Immature natural killer cell (primary cell): ENCODE measurements around the gene NRXN3. TPM values are rescaled to one million over a fixed set of nuclear protein-coding genes. Genes with fewer than 3 reads are reported as not detected.

Experiments used
- DNase-seq, 3 donors: peaks; one replicate each; pipeline ENCODE4 v3.0.0; 2022; ENCODE audit warnings: mixed read lengths in 1 of 3
- H3K27ac Mint-ChIP-seq, 6 donors: one replicate each; pipeline ENCODE4 v1.8.0; 2020; ENCODE audit warnings: mixed read lengths in 6 of 6, mild to moderate bottlenecking in 5 of 6, inconsistent platforms in 4 of 6, moderate library complexity in 3 of 6
- H3K27me3 Mint-ChIP-seq, 3 donors: one replicate each; pipeline ENCODE4 v1.8.0; 2020 to 2021; ENCODE audit warnings: low read depth in 3 of 3, mild to moderate bottlenecking in 3 of 3, mixed read lengths in 3 of 3, moderate library complexity in 3 of 3, inconsistent platforms in 1 of 3
- H3K36me3 Mint-ChIP-seq, 3 donors: one replicate each; pipeline ENCODE4 v1.8.0; 2020; ENCODE audit warnings: mixed read lengths in 3 of 3, inconsistent platforms in 2 of 3, mild to moderate bottlenecking in 2 of 3
- H3K4me1 Mint-ChIP-seq, 2 donors: one replicate each; pipeline ENCODE4 v1.8.0; 2020; ENCODE audit warnings: inconsistent platforms in 2 of 2, mild to moderate bottlenecking in 2 of 2, mixed read lengths in 2 of 2, moderate library complexity in 1 of 2
- H3K4me3 Mint-ChIP-seq, 5 donors: one replicate each; pipeline ENCODE4 v1.8.0; 2020; ENCODE audit warnings: mild to moderate bottlenecking in 5 of 5, mixed read lengths in 5 of 5, inconsistent platforms in 3 of 5, moderate library complexity in 3 of 5
- H3K9me3 Mint-ChIP-seq, 6 donors: one replicate each; pipeline ENCODE4 v1.8.0; 2020; ENCODE audit warnings: mild to moderate bottlenecking in 6 of 6, mixed read lengths in 6 of 6, inconsistent platforms in 4 of 6, moderate library complexity in 3 of 6
- polyA plus RNA-seq, 3 donors: library from polyadenylated mRNA; unstranded; fragments of 300-500 nt; fragmentation: Illumina TruSeq; gene quantifications; one replicate each; pipeline ENCODE4 v1.2.3, GENCODE V29; 2021

The NRXN3 gene
- polyA plus RNA-seq, 3 donors from 2014 or later: not detected

- Mint-ChIP-seq H3K4me3 (no peak overlapping the region), H3K36me3 (no peaks in the 10 kb centered on the region), H3K27ac (no peak overlapping the region), H3K9me3 (peaks cover 0 to 6% (median 2%) of the 10 kb centered on the region in 6 donors), H3K27me3 (peaks cover 0 to 5% (median 0%) of the 10 kb centered on the region in 3 donors), H3K4me1 (no peaks in the 10 kb centered on the region)
- no peak for DNase-seq
These were observed 802.3 kb downstream of the NRXN3 start for GRCh38 chr14:78972440-78972839.

- no peak for DNase-seq
- no peaks in the 10 kb centered on the region for H3K4me1 Mint-ChIP-seq
- no peaks in the 10 kb centered on the region for H3K36me3 Mint-ChIP-seq
- no peak overlapping the region for H3K27ac Mint-ChIP-seq
- peaks cover 0 to 2% (median 0%) of the 10 kb centered on the region in 3 donors for H3K27me3 Mint-ChIP-seq
- no peak overlapping the region for H3K4me3 Mint-ChIP-seq
- peaks cover 0 to 10% (median 1%) of the 10 kb centered on the region in 6 donors for H3K9me3 Mint-ChIP-seq
These were observed 804.5 kb downstream of the NRXN3 start for GRCh38 chr14:78974691-78975090.

- no peak for DNase-seq
- Mint-ChIP-seq H3K4me3 (no peak overlapping the region), H3K4me1 (no peaks in the 10 kb centered on the region), H3K36me3 (no peaks in the 10 kb centered on the region), H3K27me3 (peaks cover 0 to 2% (median 0%) of the 10 kb centered on the region in 3 donors), H3K9me3 (peaks cover 0 to 10% (median 5%) of the 10 kb centered on the region in 6 donors), H3K27ac (no peak overlapping the region)
These were observed 805.6 kb downstream of the NRXN3 start for GRCh38 chr14:78975734-78976133.

- no peaks in the 10 kb centered on the region for H3K4me1 Mint-ChIP-seq
- H3K9me3 Mint-ChIP-seq: peaks cover 0 to 8% (median 5%) of the 10 kb centered on the region in 6 donors
These were observed 808.7 kb downstream of the NRXN3 start for GRCh38 chr14:78978896-78979295.

GRCh38 chr14:78982551-78982950 lies 812.4 kb downstream of the NRXN3 start:
- no peak for DNase-seq
- Mint-ChIP-seq H3K4me3 (no peak overlapping the region), H3K27ac (no peak overlapping the region), H3K9me3 (peaks cover 0 to 7% (median 3%) of the 10 kb centered on the region in 6 donors), H3K36me3 (no peaks in the 10 kb centered on the region), H3K27me3 (peaks cover 0 to 4% (median 0%) of the 10 kb centered on the region in 3 donors), H3K4me1 (no peaks in the 10 kb centered on the region)

More at GRCh38 chr14:78978896-78979295, 808.7 kb downstream of the NRXN3 start:
- no peaks in the 10 kb centered on the region for H3K27me3 Mint-ChIP-seq
- no peak for DNase-seq
- H3K27ac Mint-ChIP-seq: no peak overlapping the region
- H3K36me3 Mint-ChIP-seq: no peaks in the 10 kb centered on the region
- H3K4me3 Mint-ChIP-seq: no peak overlapping the region

- Mint-ChIP-seq H3K4me3 (no peak overlapping the region), H3K27ac (no peak overlapping the region), H3K4me1 (no peaks in the 10 kb centered on the region), H3K36me3 (no peaks in the 10 kb centered on the region), H3K9me3 (peaks cover 0 to 7% (median 3%) of the 10 kb centered on the region in 6 donors), H3K27me3 (peaks cover 0 to 4% (median 0%) of the 10 kb centered on the region in 3 donors)
- DNase-seq: no peak
These were observed 813.0 kb downstream of the NRXN3 start for GRCh38 chr14:78983126-78983525.

- DNase-seq: no peak
- H3K4me3 Mint-ChIP-seq: no peak overlapping the region
- H3K27me3 Mint-ChIP-seq: peaks cover 0 to 4% (median 0%) of the 10 kb centered on the region in 3 donors
- peaks cover 0 to 10% (median 0%) of the 10 kb centered on the region in 6 donors for H3K9me3 Mint-ChIP-seq
- H3K4me1 Mint-ChIP-seq: no peaks in the 10 kb centered on the region
- H3K36me3 Mint-ChIP-seq: no peaks in the 10 kb centered on the region
- H3K27ac Mint-ChIP-seq: no peak overlapping the region
These were observed 815.7 kb downstream of the NRXN3 start for GRCh38 chr14:78985668-78986381.

- no peak for DNase-seq
- peaks cover 0 to 10% (median 0%) of the 10 kb centered on the region in 6 donors for H3K9me3 Mint-ChIP-seq
- H3K4me1 Mint-ChIP-seq: no peaks in the 10 kb centered on the region
- no peak overlapping the region for H3K27ac Mint-ChIP-seq
- H3K36me3 Mint-ChIP-seq: no peaks in the 10 kb centered on the region
- H3K4me3 Mint-ChIP-seq: no peak overlapping the region
- H3K27me3 Mint-ChIP-seq: peaks cover 0 to 6% (median 0%) of the 10 kb centered on the region in 3 donors
These were observed 816.8 kb downstream of the NRXN3 start for GRCh38 chr14:78986989-78987388.

GRCh38 chr14:78989221-78989620 lies 819.0 kb downstream of the NRXN3 start:
- Mint-ChIP-seq H3K27ac (no peak overlapping the region), H3K4me3 (no peak overlapping the region), H3K9me3 (peaks cover 0 to 7% (median 3%) of the 10 kb centered on the region in 6 donors), H3K36me3 (no peaks in the 10 kb centered on the region), H3K27me3 (peaks cover 0 to 8% (median 0%) of the 10 kb centered on the region in 3 donors), H3K4me1 (no peaks in the 10 kb centered on the region)
- DNase-seq: no peak

GRCh38 chr14:78992867-78993266 lies 822.7 kb downstream of the NRXN3 start:
- Mint-ChIP-seq H3K4me1 (no peaks in the 10 kb centered on the region), H3K27ac (no peak overlapping the region), H3K4me3 (no peak overlapping the region), H3K27me3 (peaks cover 0 to 3% (median 0%) of the 10 kb centered on the region in 3 donors), H3K36me3 (no peaks in the 10 kb centered on the region), H3K9me3 (peaks cover 0 to 7% (median 4%) of the 10 kb centered on the region in 6 donors)
- DNase-seq: no peak

GRCh38 chr14:78997811-78998210 lies 827.6 kb downstream of the NRXN3 start:
- Mint-ChIP-seq H3K36me3 (no peaks in the 10 kb centered on the region), H3K27me3 (no peaks in the 10 kb centered on the region), H3K4me1 (no peaks in the 10 kb centered on the region), H3K4me3 (no peak overlapping the region), H3K9me3 (peaks cover 0 to 10% (median 4%) of the 10 kb centered on the region in 6 donors), H3K27ac (no peak overlapping the region)
- no peak for DNase-seq

- H3K27ac Mint-ChIP-seq: no peak overlapping the region
- H3K27me3 Mint-ChIP-seq: peaks cover 0 to 4% (median 2%) of the 10 kb centered on the region in 3 donors
- peaks cover 0 to 10% (median 0%) of the 10 kb centered on the region in 6 donors for H3K9me3 Mint-ChIP-seq
- no peaks in the 10 kb centered on the region for H3K36me3 Mint-ChIP-seq
- DNase-seq: no peak
- no peak overlapping the region for H3K4me3 Mint-ChIP-seq
- no peaks in the 10 kb centered on the region for H3K4me1 Mint-ChIP-seq
These were observed 839.1 kb downstream of the NRXN3 start for GRCh38 chr14:79009286-79009685.

- Mint-ChIP-seq H3K36me3 (no peaks in the 10 kb centered on the region), H3K27me3 (peaks cover 0 to 2% (median 2%) of the 10 kb centered on the region in 3 donors), H3K4me1 (no peaks in the 10 kb centered on the region), H3K27ac (no peak overlapping the region), H3K4me3 (no peak overlapping the region), H3K9me3 (peaks cover 0 to 5% (median 0%) of the 10 kb centered on the region in 6 donors)
- DNase-seq: no peak
These were observed 841.1 kb downstream of the NRXN3 start for GRCh38 chr14:79011091-79011919.

GRCh38 chr14:79011920-79012204 lies 841.7 kb downstream of the NRXN3 start:
- DNase-seq: no peak
- peaks cover 0 to 5% (median 0%) of the 10 kb centered on the region in 6 donors for H3K9me3 Mint-ChIP-seq
- H3K27ac Mint-ChIP-seq: no peak overlapping the region
- no peak overlapping the region for H3K4me3 Mint-ChIP-seq
- H3K27me3 Mint-ChIP-seq: peaks cover 0 to 6% (median 2%) of the 10 kb centered on the region in 3 donors
- no peaks in the 10 kb centered on the region for H3K4me1 Mint-ChIP-seq
- H3K36me3 Mint-ChIP-seq: no peaks in the 10 kb centered on the region
